OCI-LY3 (cell line): ENCODE results near the gene SETBP1.

Experiments
- CTCF ChIP-seq: fragments of 200-600, 300-600 bp; sonication (generic); IDR thresholded peaks from 2 replicates; pipeline ENCODE4 v1.5.1; 2014; ENCODE audit warnings: antibody characterized with exemption, low read length, low read depth
- EZH2phosphoT487 ChIP-seq: fragments of 200-600 bp; shearing (Covaris generic); IDR thresholded peaks from 2 replicates; pipeline ENCODE4 v1.6.1; 2018; ENCODE audit warnings: antibody characterized with exemption, mixed run types, low read depth

DNA sequence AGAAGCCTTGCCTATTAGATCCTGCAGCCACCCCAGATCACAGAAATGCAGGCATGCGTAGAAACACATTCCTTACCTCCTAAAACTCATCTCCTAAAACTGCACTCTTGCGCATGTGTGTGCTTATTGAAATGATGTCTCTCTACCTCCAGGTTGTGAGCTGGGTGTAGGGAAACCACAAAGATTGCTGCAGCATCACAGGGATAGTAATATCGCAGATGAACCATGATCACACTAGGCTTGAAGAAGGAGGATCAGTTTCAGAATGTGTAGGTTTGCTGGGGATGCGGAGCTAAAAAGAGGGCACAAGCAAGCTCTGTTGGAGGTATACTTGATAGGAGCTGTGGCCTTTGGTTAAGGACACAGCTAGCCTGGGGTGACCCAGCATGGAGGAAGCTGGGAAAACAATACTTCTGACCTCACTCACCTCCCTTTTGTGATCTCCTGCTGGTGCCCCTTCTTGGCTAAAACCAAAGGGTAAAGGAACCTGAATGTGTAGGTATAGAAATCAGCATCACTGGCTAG lies 118.8 kb downstream of the SETBP1 start:
- TF ChIP-seq CTCF (no peak), EZH2phosphoT487 (no peak)
